ENCODE results near the gene CRKL.

The CRKL gene

GRCh38 chr22:20986365-20986764, 69.2 kb downstream of the CRKL start:
- no peak for DNase-seq (ENCODE audit: low spot score)
- in situ Hi-C loops (cut with MboI; ENCODE audit: low sequenced_read_pairs, unreplicated experiment): no loop called here
- TF ChIP-seq, protein P1, sequence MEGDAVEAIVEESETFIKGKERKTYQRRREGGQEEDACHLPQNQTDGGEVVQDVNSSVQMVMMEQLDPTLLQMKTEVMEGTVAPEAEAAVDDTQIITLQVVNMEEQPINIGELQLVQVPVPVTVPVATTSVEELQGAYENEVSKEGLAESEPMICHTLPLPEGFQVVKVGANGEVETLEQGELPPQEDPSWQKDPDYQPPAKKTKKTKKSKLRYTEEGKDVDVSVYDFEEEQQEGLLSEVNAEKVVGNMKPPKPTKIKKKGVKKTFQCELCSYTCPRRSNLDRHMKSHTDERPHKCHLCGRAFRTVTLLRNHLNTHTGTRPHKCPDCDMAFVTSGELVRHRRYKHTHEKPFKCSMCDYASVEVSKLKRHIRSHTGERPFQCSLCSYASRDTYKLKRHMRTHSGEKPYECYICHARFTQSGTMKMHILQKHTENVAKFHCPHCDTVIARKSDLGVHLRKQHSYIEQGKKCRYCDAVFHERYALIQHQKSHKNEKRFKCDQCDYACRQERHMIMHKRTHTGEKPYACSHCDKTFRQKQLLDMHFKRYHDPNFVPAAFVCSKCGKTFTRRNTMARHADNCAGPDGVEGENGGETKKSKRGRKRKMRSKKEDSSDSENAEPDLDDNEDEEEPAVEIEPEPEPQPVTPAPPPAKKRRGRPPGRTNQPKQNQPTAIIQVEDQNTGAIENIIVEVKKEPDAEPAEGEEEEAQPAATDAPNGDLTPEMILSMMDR (IDR thresholded peaks at IDR 0.05; ENCODE audit: borderline replicate concordance, control extremely low read depth, extremely low read depth, insufficient read depth, missing control alignments): no peak

- DNase-seq (ENCODE audit: low spot score): no peak
- TF ChIP-seq, protein P1 (IDR thresholded peaks at IDR 0.05; ENCODE audit: borderline replicate concordance, control extremely low read depth, extremely low read depth, insufficient read depth, missing control alignments): no peak
- in situ Hi-C loops (cut with MboI; ENCODE audit: low sequenced_read_pairs, unreplicated experiment): no loop called here
Observed at GRCh38 chr22:20987375-20987774, 70.2 kb downstream of the CRKL start.

DNA sequence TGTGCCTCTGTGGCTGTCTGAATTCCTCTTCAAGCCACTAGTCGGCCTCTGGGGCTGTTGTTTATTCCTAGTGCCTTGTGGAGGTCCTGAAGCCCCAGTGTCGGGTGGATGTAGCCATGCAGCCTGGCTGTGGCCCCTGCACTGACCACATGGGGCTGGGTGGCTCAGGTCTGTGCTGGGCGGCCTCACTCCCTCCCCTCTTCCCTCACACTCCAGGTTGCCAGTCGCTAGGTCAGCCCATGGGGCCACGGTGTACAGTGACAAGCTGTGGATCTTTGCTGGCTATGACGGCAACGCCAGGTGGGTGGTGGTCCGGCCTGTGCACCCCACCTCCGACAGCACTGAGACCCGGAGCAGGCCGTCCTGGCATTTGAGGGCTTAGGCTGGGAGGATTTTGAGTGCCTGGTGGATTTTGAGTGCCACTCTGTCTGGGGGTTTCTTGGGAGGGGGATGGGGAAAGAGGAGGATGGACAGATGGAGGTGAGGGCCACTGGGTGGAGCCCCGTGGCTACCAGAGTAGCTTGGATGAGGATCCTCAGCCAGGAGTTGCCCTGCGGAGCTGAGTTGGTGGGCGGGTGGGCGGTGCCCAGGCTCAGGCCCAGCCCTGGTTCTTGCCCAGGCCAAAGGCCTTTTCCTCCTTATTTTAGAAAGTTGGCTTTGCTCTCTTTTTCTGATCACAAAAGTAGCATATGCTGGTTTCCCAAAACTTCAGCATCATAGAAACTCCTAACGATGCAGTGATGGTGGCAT, 71.5 kb downstream of the CRKL start:
- no peak for DNase-seq (ENCODE audit: low spot score)
- TF ChIP-seq, protein P1 (IDR thresholded peaks at IDR 0.05; ENCODE audit: borderline replicate concordance, control extremely low read depth, extremely low read depth, insufficient read depth, missing control alignments): no peak
- in situ Hi-C loops (cut with MboI; ENCODE audit: low sequenced_read_pairs, unreplicated experiment): no loop called here

DNA sequence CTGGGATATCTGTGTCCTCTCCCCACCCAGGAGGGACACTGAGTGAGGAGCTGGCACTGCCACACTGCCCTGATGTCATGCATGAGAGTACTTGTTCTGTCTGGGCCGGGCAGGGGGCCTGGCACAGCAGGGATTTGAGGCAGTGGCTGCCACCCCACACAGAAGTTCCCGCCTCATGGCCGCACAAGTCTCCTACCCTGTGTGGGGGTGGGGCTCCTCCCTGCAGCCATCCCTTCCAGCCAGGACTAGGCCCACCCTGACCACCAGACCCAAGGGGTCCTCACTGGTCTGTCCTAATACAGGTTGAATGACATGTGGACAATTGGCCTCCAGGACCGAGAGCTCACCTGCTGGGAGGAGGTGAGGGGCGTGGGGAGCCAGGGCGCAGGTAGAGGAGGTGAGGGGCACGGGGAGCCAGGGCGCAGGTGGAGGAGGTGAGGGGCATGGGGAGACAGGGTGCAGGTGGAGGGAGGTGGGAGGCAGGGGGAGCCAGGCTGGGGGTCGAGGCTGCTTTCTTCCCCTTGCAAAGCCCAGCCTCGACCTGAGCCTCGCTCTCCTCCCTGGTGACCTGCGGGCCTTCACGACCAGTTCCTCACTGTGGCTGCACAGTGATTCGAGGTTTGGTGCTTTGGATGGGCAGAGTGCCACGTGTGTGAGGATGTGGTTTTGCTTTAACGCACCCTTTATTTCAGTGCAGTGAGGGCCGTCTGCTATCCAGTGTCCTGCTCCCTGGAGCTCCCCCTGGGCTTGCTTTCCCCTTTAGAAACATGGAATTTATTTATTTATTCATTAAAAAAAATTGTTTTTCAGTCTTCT, 72.3 kb downstream of the CRKL start:
- in situ Hi-C loops (cut with MboI; ENCODE audit: low sequenced_read_pairs, unreplicated experiment): no loop called here
- DNase-seq (ENCODE audit: low spot score): no peak
- TF ChIP-seq, protein P1 (IDR thresholded peaks at IDR 0.05; ENCODE audit: borderline replicate concordance, control extremely low read depth, extremely low read depth, insufficient read depth, missing control alignments): no peak

DNA sequence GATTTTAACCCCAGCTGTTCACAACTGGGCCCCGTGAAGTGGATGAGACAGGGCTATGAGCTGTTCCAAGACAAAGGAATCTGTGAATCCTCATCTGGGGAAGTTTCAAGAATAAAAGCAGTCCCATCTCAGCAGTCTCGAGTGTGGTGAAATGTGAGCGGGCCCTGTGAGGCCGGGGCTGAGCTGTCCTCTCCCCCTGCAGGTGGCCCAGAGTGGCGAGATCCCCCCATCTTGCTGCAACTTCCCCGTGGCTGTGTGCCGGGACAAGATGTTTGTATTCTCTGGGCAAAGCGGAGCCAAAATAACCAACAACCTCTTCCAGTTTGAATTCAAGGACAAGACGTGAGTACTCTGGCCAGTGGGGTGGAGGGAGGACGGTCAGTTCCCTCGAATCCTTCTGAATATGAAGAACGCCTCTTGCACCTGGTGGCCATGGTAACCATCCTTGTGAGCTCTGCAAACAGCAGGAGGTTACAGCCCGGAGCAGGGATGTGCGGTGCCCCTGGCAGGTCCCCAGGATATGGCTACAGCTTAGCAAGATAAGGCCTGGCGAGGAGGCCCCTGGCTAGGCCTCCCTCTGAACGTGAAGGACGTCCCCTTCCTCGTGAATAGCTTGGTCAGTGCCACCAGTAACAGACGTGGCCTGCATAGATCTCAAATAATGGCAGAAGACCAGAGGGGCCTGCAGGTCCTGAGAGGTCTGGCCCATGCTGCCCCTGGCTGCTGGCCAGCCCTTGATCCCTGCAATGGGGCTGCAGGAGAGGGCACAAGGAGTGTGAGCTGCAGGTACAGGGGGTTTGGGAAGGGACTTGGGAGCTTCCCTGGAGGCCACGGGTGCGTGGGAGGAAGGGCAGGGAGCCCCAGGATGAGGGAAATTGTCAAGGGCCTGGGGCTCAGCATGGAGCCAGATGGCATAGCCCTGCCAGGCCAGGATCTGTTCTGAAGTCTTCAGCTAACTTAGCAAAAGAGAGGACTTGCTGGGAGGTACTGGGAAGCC, 73.3 kb downstream of the CRKL start:
- in situ Hi-C loops (cut with MboI; ENCODE audit: low sequenced_read_pairs, unreplicated experiment): no loop called here

More for the DNA sequence above, 73.3 kb downstream of the CRKL start:
- TF ChIP-seq, protein P1 (IDR thresholded peaks at IDR 0.05; ENCODE audit: borderline replicate concordance, control extremely low read depth, extremely low read depth, insufficient read depth, missing control alignments): no peak
- DNase-seq (ENCODE audit: low spot score): no peak
